HCT116 (cell line): ENCODE results near the gene DIP2C. TPM values are rescaled to one million over a fixed set of nuclear protein-coding genes. Genes with fewer than 3 reads are reported as not detected.

Experiments used
- ATAC-seq: fragments of 200-7000 bp; cut with Tn5 transposase; 2 replicates; pipeline ENCODE4 v1.9.1; 2020; ENCODE audit warnings: mild to moderate bottlenecking, moderate library complexity
- BruUV-seq: library from RNA; stranded (reverse); fragments of 400-500 nt; replicated peaks from 2 replicates; lab custom pipeline; 2021; lab: Mats Ljungman, UMichigan
- CTCF ChIA-PET: fragments of 300-600 bp; sonication (Branson Sonifier 250); formaldehyde crosslinking; loops from one replicate; lab custom pipeline; 2021; ENCODE audit warnings: antibody characterized with exemption; lab: Charles Lee
- POLR2A ChIA-PET: fragments of 300-600, 350-600 bp; sonication (Branson Sonifier 250); formaldehyde crosslinking; loops from one replicate; lab custom pipeline; 2021; ENCODE audit warnings: antibody characterized with exemption; lab: Charles Lee
- RAD21 ChIA-PET, 2 experiments: fragments of 300-600 bp; sonication (Branson Sonifier 250); formaldehyde crosslinking; loops; one replicate each; lab custom pipeline; 2023; ENCODE audit warnings: low total read pairs in 2 of 2; ENCODE audit not compliant: uncharacterized antibody in 2 of 2, unreplicated experiment in 2 of 2, low non-redundant PET in 1 of 2; lab: Charles Lee
- DNase-seq: peaks from one replicate; pipeline ENCODE4 v3.0.0-alpha.2; 2010; ENCODE audit warnings: low read depth, low spot score
- H2AFZ ChIP-seq: fragments of 200-600 bp; shearing (Covaris generic), sonication (generic); 2 replicates; pipeline ENCODE4 v1.6.1; 2017; ENCODE audit warnings: low read depth, mixed run types, mixed read lengths, antibody characterized with exemption, low read length; ENCODE audit not compliant: poor library complexity, severe bottlenecking
- H3K27ac ChIP-seq: 2 replicates; pipeline ENCODE4 v1.5.1; 2012; ENCODE audit warnings: low read depth, low read length
- H3K27me3 ChIP-seq: fragments of 200-600 bp; sonication (generic); 2 replicates; pipeline ENCODE4 v1.6.1; 2016; ENCODE audit warnings: mixed run types, low read length, mixed read lengths; ENCODE audit not compliant: insufficient read depth
- H3K36me3 ChIP-seq, 2 experiments: fragments of 200-500 bp in 1 of 2; fragments of 200-600 bp in 1 of 2; sonication (Bioruptor generic) in 1 of 2; sonication (generic) in 1 of 2; 2 replicates each; pipeline versions ENCODE4 v1.5.1 to v1.6.1; 2014 to 2016; ENCODE audit warnings: low read length in 2 of 2, inconsistent platforms in 1 of 2, mixed read lengths in 1 of 2, mixed run types in 1 of 2; ENCODE audit not compliant: insufficient read depth in 2 of 2, control insufficient read depth in 1 of 2
- H3K4me1 ChIP-seq, 2 experiments: fragments of 200-600 bp in 1 of 2; sonication (generic) in 1 of 2; 2 replicates each; pipeline versions ENCODE4 v1.5.1 to v1.6.1; 2012 to 2017; ENCODE audit warnings: low read length in 2 of 2, inconsistent platforms in 1 of 2, mild to moderate bottlenecking in 1 of 2, mixed read lengths in 1 of 2, mixed run types in 1 of 2, moderate library complexity in 1 of 2; ENCODE audit not compliant: insufficient read depth in 2 of 2, control insufficient read depth in 1 of 2
- H3K4me2 ChIP-seq: fragments of 200-600 bp; sonication (generic); 2 replicates; pipeline ENCODE4 v1.6.1; 2017; ENCODE audit warnings: mixed run types, low read length, mixed read lengths
- H3K4me3 ChIP-seq, 2 experiments: fragments of 200-600 bp in 1 of 2; sonication (generic) in 1 of 2; replicated peaks in 1 of 2; 2 replicates each; pipeline ENCODE4 v1.5.1; 2011 to 2016; ENCODE audit warnings: low read length in 2 of 2, control low read depth in 1 of 2, low read depth in 1 of 2, mild to moderate bottlenecking in 1 of 2, mixed read lengths in 1 of 2, mixed run types in 1 of 2
- H3K79me2 ChIP-seq: fragments of 200-600 bp; sonication (generic); 2 replicates; pipeline ENCODE4 v1.6.1; 2017; ENCODE audit warnings: mild to moderate bottlenecking, mixed run types, low read length, moderate library complexity, mixed read lengths; ENCODE audit not compliant: insufficient read depth
- H3K9ac ChIP-seq: fragments of 200-600 bp; sonication (generic); 2 replicates; pipeline ENCODE4 v1.6.1; 2016; ENCODE audit warnings: low read length, mixed read lengths
- H3K9me2 ChIP-seq: fragments of 200-600 bp; sonication (generic), shearing (Covaris generic); 2 replicates; pipeline ENCODE4 v1.6.1; 2017; ENCODE audit warnings: mixed run types, mild to moderate bottlenecking, moderate library complexity; ENCODE audit not compliant: insufficient read depth
- H3K9me3 ChIP-seq, 2 experiments: fragments of 200-500 bp in 1 of 2; fragments of 200-600 bp in 1 of 2; sonication (Bioruptor generic) in 1 of 2; sonication (generic) in 1 of 2; 2 replicates each; pipeline ENCODE4 v1.6.1; 2014 to 2017; ENCODE audit warnings: low read length in 2 of 2, mixed read lengths in 2 of 2, inconsistent platforms in 1 of 2, low read depth in 1 of 2, mild to moderate bottlenecking in 1 of 2, mixed run types in 1 of 2, moderate library complexity in 1 of 2; ENCODE audit not compliant: control insufficient read depth in 1 of 2, insufficient read depth in 1 of 2
- H4K20me1 ChIP-seq: fragments of 200-600 bp; sonication (generic), shearing (Covaris generic); 2 replicates; pipeline ENCODE4 v1.6.1; 2017; ENCODE audit warnings: mixed run types, mild to moderate bottlenecking, moderate library complexity; ENCODE audit not compliant: insufficient read depth
- CBX3 ChIP-seq: IDR thresholded peaks from 2 replicates; pipeline ENCODE4 v1.6.1; 2012; ENCODE audit warnings: low read depth
- CEBPB ChIP-seq: IDR thresholded peaks from 2 replicates; pipeline ENCODE4 v1.6.1; 2012; ENCODE audit warnings: low read depth
- CTCF ChIP-seq, 3 experiments: fragments of 200-600 bp in 1 of 3; sonication (generic) in 1 of 3; IDR thresholded peaks in 2 of 3; conservative IDR thresholded peaks in 1 of 3; 2 replicates each; pipeline ENCODE4 v1.5.1; 2012 to 2017; ENCODE audit warnings: low read depth in 2 of 3, low read length in 2 of 3, antibody characterized with exemption in 1 of 3, borderline replicate concordance in 1 of 3, control low read depth in 1 of 3, mild to moderate bottlenecking in 1 of 3, mixed read lengths in 1 of 3, mixed run types in 1 of 3, moderate library complexity in 1 of 3; ENCODE audit not compliant: insufficient read depth in 1 of 3
- EGR1 ChIP-seq: IDR thresholded peaks from 2 replicates; pipeline ENCODE4 v1.6.1; 2012; ENCODE audit warnings: low read depth
- EZH2 ChIP-seq: fragments of 200-600 bp; sonication (generic); IDR thresholded peaks from 2 replicates; pipeline ENCODE4 v1.6.1; 2017; ENCODE audit warnings: antibody characterized with exemption, mixed run types
- EZH2phosphoT487 ChIP-seq: fragments of 200-600 bp; IDR thresholded peaks from 2 replicates; pipeline ENCODE4 v1.6.1; 2018; ENCODE audit warnings: antibody characterized with exemption, borderline replicate concordance
- JUND ChIP-seq: IDR thresholded peaks from 2 replicates; pipeline ENCODE4 v1.6.1; 2012
- RAD21 ChIP-seq: IDR thresholded peaks from 2 replicates; pipeline ENCODE4 v1.6.1; 2012; ENCODE audit warnings: low read depth, mild to moderate bottlenecking
- SIN3A ChIP-seq: IDR thresholded peaks from 2 replicates; pipeline ENCODE4 v1.6.1; 2012; ENCODE audit warnings: low read depth
- SP1 ChIP-seq: IDR thresholded peaks from 2 replicates; pipeline ENCODE4 v1.6.1; 2012; ENCODE audit warnings: low read depth
- TCF7L2 ChIP-seq: IDR thresholded peaks from 2 replicates; pipeline ENCODE4 v1.7.0; 2011; ENCODE audit warnings: borderline replicate concordance, inconsistent platforms; ENCODE audit not compliant: insufficient read depth, insufficient read length; ENCODE audit errors: extremely low read depth
- YY1 ChIP-seq: IDR thresholded peaks from 2 replicates; pipeline ENCODE4 v1.6.1; 2011; ENCODE audit warnings: low read length, low read depth, moderate library complexity, mild to moderate bottlenecking; ENCODE audit not compliant: insufficient replicate concordance; ENCODE audit errors: extremely low read depth
- ZFX ChIP-seq: fragments of 450-650 bp; IDR thresholded peaks from 2 replicates; pipeline ENCODE4 v1.6.1; 2017
- intact Hi-C: fragments of 100-400 bp; cut with micrococcal nuclease; formaldehyde crosslinking; loops from 2 replicates; pipeline ENCODE4 v1.10.0; 2022
- total RNA-seq: library from RNA; stranded (reverse); gene quantifications from one replicate; pipeline ENCODE4 v1.2.1, GENCODE V29; 2021; ENCODE audit not compliant: unreplicated experiment
- TF ChIP-seq, protein P1 (sequence below): IDR thresholded peaks from 2 replicates; pipeline ENCODE4 v1.6.1; 2011; ENCODE audit warnings: mild to moderate bottlenecking, low read length, moderate library complexity; ENCODE audit not compliant: insufficient replicate concordance; ENCODE audit errors: extremely low read depth
- TF ChIP-seq, protein P2 (sequence below): IDR thresholded peaks from 2 replicates; pipeline ENCODE4 v1.6.1; 2012

Gene DIP2C
- total RNA-seq, 1 experiment from 2014 or later = 15.4 TPM

DNA sequence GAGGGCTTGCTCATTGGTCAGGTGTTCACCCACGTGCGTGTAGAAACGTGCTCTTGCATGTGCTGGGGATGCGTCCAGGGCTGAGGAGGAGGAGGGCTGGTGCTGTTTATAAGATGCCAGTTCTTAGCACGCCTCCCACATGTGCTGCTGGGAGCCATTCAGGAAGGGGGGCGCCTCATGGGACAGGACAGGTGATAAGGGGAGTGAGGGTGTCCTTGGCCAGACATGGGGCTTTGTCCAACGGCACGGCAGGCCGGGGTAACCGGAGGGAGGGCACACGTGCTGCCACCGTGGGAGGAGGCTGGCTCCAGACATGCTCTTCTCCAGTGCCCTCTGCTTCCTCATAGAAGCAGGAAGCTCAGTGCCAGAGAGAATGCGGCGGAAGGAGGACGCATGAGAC is 404.3 kb downstream of the DIP2C start:
- Histone ChIP-seq H3K36me3 (peaks cover 0 to 3% of the 10 kb centered on the region in 2 experiments; a peak in 1 of 4 replicates), H3K79me2 (no peaks in the 10 kb centered on the region), H3K27me3 (no peaks in the 10 kb centered on the region), H2AFZ (no peak overlapping the region), H4K20me1 (no peaks in the 10 kb centered on the region), H3K27ac (no peak overlapping the region), H3K9me3 (no peaks in the 10 kb centered on the region), H3K4me1 (peaks cover 0 to 12% of the 10 kb centered on the region in 2 experiments; a peak in 2 of 4 replicates), H3K4me2 (no peak overlapping the region), H3K4me3 (no peak overlapping the region), H3K9me2 (no peaks in the 10 kb centered on the region), H3K9ac (no peak overlapping the region)
- DNase-seq (no peak), ATAC-seq (no peak)
- ChIA-PET RAD21 (interaction anchor here in 1 of 2 experiments (0.7 kb wide), 1 partner anchor 235 kb away, joined by 5 read pairs; no protein-coding TSS in a partner anchor), CTCF (no interaction called here), POLR2A (no interaction called here)
- intact Hi-C loops = no loop called here
- no TSS peak for BruUV-seq
- no peak for TF ChIP-seq SIN3A
- TF ChIP-seq EZH2phosphoT487 = no peak
- TF ChIP-seq, protein P1, sequence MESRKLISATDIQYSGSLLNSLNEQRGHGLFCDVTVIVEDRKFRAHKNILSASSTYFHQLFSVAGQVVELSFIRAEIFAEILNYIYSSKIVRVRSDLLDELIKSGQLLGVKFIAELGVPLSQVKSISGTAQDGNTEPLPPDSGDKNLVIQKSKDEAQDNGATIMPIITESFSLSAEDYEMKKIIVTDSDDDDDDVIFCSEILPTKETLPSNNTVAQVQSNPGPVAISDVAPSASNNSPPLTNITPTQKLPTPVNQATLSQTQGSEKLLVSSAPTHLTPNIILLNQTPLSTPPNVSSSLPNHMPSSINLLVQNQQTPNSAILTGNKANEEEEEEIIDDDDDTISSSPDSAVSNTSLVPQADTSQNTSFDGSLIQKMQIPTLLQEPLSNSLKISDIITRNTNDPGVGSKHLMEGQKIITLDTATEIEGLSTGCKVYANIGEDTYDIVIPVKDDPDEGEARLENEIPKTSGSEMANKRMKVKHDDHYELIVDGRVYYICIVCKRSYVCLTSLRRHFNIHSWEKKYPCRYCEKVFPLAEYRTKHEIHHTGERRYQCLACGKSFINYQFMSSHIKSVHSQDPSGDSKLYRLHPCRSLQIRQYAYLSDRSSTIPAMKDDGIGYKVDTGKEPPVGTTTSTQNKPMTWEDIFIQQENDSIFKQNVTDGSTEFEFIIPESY = no peak
- no peak for TF ChIP-seq ZFX
- TF ChIP-seq CBX3 = no peak
- TF ChIP-seq EGR1 = no peak
- TF ChIP-seq EZH2 = no peak
- TF ChIP-seq CTCF (IDR thresholded peaks at IDR 0.05 in 2 of 3, conservative IDR thresholded peaks at IDR 0.05 in 1 of 3; ENCODE audit: borderline replicate concordance in 1 of 3, insufficient read depth in 1 of 3, low read depth in 2 of 3, low read length in 2 of 3) = no peak
- TF ChIP-seq TCF7L2 = no peak
- no peak for TF ChIP-seq YY1
- TF ChIP-seq SP1 = no peak
- no peak for TF ChIP-seq JUND
- TF ChIP-seq RAD21 = no peak
- no peak for TF ChIP-seq CEBPB
- TF ChIP-seq, protein P2, sequence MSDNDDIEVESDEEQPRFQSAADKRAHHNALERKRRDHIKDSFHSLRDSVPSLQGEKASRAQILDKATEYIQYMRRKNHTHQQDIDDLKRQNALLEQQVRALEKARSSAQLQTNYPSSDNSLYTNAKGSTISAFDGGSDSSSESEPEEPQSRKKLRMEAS = no peak
